Effector CD4-positive, alpha-beta T cell (primary cell): ENCODE measurements around the gene FAM151B.
"Not testable (repeated sequence)": the region's sequence is repeated elsewhere in the genome, so short reads cannot be mapped to it uniquely, and the experiment has no call there.

Experiments used
- DNase-seq: peaks from one replicate; pipeline ENCODE4 v3.0.0-alpha.2; 2020

Gene FAM151B

DNA sequence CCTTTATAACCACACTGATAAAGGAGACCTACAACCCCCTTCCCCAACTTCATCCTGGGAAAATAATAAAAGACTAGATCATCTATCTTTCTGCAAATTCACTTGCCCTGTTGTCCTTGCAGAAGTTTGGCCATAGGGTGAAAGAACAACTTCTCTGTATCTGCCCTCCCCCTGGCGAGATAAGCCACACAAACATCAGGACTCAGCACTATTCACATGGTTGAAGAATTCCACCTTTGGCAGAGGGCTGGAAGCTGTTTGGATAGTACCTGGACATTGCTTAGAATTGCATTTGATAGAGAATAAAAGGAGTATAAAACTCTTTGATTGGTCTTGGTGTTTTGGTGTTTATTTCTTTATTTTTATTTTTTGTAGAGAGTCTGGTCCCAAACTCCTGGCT lies 16.9 kb downstream of the FAM151B start:
- no peak for DNase-seq

DNA sequence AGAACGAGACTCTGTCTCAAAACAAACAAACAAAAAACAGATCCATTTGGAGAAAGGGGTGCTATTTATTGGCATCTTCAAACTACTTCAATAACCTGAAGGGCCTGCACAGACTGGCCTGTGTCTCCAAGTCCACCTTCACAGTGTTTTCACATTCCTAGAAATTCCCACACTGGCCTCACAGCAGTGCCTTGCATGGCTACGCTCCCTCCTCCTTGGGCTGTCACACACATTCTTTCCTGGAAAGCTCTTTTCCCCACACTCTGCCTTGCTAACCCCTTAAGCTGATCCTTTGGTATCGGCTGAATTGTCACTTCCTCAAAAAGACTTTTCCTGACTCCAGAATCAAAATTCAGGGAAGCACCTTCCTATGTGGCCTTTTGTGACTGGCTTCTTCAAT lies 19.8 kb downstream of the FAM151B start:
- no peak for DNase-seq

DNA sequence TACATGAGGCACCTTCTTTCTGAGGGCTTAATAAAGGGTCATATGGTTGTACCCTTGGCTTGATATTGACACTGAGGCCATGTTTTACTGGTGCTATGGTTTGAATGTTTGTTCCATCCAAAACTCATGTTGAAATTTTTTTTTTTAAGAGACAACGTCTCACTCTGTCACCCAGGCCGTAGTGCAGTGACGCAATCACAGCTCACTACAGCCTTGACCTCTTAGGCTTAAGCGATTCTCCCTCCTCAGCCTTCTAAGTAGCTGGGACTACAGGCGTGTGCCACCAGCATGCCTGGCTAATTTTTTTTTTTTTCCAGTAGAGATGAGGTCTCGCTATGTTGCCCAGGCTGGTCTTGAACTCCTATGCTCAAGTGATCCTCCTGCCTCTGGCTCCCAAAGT lies 20.9 kb downstream of the FAM151B start:
- no peak for DNase-seq

DNA sequence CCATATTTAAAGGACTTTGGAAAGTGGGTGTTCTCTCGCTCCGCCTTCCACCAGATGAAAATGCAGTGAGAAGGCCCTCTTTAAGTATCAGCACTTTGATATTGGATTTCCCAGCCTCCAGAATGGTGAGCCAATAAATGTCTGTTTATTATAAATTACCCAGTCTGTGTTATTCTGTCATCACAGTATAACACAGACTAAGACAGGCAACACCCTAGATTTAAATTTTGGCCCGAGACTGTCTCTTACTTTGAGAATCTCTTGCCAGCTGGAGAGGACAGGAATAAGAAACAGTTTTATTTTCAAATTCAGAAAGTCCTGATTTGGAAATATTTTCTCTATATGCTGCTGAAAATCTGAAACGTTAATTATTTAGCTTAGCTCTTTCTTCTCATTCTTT lies 21.5 kb downstream of the FAM151B start:
- no peak for DNase-seq

DNA sequence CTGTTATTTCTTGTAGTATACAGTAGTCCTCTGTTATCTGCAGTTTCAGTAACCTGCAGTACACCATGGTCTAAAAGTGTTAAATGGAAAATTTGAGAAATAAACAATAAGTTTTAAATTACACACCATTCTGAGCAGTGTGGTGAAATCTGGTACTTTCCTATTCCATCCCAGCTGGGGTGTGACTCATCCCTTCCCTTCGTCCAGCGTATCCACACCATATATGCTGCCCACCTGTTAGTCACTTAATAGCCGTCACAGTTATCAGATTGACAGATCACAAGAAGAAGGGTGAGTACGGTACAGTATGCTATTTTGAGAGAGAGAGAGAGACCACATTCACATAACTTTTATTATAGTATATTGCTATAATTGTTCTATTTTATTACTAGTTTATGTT lies 28.9 kb downstream of the FAM151B start:
- no peak for DNase-seq

DNA sequence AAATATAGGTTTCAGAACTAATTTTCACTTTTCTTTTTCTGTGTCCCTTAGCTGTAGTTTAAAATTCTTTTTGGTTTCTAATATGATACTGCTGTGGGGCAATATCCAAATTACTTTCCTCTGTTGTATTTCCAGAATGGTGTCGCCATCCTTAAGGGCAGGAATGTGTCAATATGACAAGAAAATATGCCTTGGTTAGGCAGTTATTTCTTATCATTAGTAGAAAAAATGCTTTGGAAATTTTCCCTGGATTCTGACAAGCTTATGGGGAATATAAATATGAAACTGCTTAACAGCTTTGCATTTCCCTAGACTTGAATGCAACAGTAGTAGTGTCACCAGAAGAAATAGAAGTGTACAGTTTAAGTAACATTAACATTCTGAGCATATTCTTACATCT lies 52.8 kb downstream of the FAM151B start:
- no peak for DNase-seq

DNA sequence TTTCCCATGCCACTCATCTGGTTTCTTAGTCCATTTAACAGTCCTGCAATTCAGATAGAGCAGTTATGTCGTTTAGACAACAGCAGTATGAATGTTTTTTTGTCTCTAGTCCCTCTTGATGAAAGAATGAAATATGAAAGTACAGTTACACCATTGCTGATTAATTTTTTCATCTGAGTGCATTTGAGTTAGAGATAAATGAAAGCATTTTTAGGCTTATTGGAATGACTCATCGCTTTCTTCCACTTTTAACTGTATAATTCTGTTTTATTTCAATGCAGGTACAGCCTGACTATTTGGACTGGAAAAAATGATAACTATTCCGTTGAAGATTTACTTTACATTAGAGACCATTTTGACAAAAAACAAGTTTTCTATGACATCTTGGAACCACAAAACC lies 53.5 kb downstream of the FAM151B start:
- no peak for DNase-seq

DNA sequence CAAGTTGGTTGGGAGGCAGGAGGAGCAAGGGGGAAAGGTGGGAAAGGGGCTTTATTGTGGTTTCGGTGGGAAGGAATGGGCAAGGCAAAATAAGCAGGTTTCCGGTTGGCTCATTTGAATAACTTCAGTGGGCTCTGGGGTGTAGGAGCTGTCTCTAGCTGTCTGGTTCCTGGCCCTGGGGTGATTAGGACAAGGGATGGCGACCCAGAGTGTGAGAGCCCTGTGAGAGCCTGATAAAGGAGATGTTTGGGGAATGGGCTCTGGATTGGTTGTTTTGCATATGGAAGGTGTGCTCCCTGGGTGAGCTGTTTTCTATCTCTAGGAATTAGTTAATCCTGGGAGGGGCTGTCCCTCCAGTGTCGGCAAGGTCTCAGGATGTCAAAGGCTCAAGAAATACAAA lies 66.7 kb downstream of the FAM151B start:
- DNase-seq: no peak

DNA sequence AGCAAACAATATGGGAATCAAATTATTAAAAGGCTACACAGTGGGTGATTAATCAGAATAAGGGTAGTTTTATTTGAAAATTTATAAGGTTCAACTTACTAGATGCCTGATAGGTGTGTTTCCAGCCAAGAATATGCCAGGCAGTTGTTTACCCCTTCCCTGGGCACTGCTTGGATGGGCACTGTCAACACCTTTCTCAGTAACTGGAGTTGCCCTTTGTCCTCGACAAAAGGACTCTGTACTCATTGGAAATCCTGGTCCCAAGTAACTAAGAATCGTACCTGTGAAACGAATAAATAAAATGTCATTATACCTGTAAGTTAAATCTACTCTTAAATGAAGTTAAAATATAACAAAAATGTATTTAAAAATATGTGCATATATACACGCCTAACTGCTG lies 67.2 kb downstream of the FAM151B start:
- DNase-seq: no peak

DNA sequence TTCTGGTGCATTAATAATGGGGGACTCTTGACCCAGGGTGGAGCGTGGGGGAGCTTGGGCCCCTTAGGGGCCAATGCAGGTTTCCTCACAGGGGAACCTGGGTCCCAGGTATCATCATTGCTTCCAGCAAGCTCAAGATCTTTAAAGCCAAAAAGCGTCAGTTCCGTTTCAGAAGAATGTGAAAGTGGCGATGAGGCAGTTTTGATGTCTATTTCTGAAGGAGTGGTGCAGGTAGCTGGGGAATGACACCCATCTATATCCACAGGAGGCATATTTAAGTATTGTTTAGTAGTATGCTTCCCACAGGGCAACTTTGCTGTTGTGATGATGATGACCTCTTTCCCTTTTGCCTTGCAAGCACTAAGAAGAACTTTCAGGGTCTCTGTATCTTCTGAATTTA lies 71.3 kb downstream of the FAM151B start:
- no peak for DNase-seq

DNA sequence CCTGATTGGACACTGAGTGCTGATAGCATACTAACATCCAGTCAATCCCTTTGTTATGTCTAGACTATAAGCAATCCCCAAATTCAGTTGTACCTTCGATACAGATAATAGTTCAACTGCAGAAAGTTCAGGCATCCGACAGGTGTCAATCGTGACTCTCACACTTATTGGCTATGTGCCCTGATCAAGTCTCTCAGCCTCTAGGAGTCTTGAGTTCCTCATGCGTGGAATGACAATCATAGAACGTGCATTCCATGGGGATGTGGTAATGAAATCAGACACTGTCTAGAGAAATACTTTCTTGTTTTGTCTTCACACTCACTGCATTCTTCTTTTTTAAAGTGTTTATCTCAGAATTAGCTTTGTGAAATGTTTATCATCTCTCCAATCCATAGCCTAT lies 77.4 kb downstream of the FAM151B start:
- no peak for DNase-seq

DNA sequence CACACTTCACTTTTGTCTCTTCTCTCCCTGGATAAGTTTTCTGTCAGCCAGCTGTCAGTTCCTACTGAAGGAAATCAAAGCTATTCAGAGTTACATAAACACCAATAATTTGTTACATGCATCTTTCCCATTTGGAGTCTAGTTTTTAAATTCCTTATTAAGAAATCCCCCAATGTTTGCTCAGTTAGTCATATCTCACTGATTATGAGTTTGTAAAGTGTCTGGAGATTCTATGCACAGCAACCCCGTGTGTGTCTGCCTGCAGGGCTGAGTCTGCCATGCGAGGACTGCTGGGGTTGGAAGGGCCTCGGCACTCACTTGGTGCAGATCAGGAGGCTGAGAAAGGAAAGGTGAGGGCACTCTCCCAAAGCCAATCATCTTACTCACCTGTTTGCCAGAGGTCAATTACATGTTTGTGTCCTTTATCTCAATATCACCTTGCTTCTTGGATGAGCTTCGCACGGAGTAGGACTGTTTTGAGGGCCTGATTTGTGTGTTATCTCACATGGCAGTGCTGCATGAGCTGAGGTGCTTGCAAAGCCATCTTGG lies 78.9 kb downstream of the FAM151B start:
- no peak for DNase-seq

DNA sequence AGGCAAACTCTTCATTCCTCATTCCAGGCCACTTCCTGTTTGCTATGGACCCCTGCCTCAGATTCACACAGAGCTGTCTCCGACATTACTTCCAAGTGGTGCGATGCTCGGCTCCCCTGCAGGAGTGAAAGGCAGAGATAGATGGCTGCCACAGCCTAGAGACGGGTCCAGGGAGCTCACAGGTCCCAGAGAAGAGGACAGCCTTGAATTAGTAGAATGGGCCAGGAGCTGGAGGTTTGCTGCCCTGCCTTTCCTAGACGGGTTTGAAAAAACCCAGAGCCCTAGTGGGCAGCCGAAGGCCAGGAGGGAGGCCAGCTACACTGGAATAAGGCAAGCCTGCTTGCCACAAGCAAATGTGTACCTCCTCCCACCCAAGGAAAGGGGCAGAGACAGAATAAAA lies 80.4 kb downstream of the FAM151B start:
- no peak for DNase-seq

DNA sequence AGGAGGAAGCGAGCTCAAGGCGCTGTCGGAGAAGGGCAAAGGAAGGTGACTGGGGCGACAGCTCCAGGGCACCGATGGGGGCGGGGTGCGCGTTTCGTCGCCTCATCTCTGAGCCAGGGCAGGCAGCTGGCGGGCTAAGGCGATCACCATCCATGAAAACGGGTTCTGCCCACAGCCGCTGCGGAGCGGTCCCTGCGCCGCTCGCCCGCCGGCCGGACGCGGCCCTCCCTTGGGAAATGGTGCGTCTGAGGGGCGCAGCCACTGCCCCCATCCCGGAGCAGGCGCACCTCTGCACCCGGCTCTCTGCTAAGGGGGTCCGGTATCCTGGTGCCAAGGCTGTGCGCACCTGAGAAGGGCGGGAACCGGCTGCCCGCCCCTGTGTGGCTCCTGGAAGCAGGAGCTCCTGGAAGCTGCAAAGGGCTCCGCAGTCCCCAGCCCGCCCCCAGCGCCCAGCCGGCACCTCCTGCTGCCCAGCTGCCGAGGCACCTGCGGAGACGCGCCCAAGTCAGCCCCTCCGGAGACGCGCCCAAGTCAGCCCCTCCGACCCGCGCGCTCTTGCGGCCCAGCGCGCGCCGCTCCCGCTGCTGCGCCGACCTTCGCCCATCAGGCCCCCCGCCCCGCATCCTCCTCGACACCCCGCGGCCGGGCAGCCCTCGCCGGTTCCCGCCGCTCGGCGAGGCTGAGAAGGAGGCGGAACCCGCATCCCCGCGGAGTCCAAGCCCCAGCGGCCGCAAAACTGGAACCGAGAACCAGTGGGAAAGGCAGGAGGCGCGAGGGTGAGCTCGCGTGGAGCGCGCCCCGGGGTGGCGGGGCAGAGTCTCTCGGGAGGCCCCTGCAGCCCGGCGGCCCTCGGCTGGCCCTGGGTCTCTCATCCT lies 81.4 kb downstream of the FAM151B start:
- DNase-seq: no peak

DNA sequence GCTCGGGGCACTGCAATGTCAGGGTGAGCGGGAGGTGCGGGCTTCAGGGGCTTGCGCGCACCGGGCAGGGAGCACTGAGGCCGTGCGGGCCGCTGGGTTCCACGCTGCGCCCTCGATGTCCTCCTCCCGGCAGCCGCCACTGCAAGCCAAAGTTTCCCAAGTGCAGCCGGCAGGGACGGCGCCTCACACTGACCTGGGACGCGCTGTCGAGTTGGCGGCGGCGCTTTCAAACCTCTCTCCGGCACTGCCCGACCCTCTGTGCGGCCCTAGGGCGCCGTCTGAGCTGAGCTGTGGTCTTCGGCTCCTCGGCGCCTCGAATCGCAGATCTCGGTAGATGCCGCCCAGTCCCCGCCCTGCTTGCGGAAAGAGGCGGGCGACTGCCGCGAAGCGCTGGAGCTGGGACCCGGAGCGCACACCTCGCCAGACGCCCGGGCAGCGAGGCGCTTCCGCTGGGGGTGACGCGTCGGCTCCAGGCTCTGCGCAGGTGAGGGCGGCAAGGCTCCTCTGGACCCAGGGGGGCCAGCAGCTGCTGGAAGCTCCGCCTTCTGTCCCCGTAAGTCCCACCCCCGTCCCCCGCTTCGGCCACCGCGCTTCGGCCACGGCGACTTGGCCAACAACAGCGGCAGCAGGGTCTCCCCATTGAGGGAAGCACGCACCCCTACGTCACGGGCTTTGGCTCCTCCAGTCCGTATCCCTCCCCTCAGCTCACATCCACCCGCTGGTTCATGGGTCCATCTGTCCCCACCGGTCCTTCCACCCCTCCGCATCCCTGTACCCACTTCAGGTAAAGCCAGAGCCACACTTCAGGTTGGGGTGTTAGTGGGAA lies 82.3 kb downstream of the FAM151B start, which contains the start of gene ANKRD34B:
TSS of gene ANKRD34B (minus strand) at position 320 of the 826 bp plus-strand sequence. CDS start 10,261 bp downstream, outside the sequence.
- no peak for DNase-seq

DNA sequence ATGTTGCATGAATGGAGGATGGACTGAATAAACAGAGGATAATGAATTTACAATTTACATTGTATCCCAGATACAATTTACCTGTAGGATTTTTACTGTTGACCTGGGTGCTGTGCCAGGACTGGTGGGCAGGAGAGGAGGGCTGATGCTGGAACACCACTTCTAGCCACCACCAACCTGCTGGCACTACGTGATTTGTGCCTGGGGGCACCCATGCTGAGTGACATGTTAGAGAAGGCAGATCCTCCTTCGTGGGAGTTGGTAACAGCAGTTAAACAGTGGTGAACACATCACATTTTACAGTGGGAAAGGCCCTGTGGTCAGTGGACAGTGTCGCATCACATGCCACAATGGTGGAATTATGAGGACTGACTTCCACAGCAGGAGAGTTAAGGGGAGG lies 85.2 kb downstream of the FAM151B start:
- DNase-seq: no peak

DNA sequence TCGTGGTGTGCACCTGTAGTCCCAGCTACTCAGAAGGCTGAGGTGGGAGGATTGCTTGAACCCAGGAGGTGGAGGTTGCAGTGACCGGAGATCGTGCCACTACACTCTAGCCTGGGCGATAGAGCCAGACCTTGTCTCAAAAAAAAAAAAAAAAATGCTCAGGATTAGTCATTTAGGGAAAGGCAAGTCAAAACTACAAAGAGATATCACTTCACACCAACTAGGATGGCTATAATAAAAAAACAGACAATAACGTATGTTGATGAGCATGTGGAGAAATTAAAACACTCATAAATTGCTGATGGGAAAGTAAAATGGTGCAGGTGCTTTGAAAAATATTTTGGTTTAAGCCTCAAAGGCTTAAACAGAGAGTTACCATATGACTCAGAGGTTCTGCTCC lies 88.5 kb downstream of the FAM151B start:
- DNase-seq: no peak

DNA sequence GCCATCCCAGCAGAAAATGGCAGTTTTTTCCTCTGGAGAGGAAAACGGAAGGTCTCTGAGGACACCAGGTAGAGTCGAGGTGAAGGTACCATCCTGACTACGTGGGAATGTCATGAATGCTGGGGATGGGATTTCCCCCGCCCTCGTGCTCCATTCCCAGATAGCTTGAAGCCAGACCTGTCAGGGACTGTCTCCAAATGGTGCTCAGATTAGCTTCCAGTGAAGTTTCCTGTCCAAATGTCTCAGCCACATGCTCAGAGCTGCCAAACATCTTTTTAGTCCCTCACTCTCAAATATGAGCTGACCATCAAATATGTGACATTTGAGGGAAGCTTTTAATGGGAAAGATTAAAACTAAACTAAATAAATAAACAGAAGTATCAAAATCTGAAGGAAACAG lies 89.8 kb downstream of the FAM151B start:
- DNase-seq: no peak

DNA sequence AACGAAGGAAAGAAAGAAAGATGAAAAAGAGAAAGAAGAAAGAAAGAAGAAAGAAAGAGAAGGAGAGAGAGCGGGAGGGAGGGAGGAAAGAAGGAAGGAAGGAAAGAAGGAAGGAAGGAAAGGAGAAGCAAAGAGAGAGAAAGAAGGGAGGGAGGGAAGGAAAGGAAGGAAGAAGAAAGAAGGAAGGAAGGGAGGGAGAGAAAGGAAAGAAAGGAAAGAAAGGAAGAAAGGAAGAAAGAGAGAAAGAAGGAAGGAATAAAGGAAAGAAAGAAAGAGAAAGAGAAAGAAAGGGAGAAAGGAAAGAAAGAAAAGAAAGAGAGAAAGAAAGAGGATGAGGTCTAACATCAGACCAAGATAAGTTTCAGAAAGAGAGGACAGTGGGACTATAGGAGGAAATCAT lies 91.2 kb downstream of the FAM151B start:
- no peak for DNase-seq

DNA sequence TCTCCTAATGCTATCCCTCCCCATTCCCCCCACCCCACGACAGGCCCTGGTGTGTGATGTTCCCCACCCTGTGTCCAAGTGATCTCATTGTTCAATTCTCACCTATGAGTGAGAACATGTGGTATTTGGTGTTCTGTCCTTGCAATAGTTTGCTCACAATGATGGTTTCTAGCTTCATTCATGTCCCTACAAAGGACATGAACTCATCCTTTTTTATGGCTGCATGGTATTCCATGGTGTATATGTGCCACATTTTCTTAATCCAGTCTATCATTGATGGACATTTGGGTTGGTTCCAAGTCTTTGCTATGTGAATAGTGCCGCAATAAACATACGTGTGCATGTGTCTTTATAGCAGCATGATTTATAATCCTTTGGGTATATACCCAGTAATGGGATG lies 92.4 kb downstream of the FAM151B start:
- not testable (repeated sequence) for DNase-seq

DNA sequence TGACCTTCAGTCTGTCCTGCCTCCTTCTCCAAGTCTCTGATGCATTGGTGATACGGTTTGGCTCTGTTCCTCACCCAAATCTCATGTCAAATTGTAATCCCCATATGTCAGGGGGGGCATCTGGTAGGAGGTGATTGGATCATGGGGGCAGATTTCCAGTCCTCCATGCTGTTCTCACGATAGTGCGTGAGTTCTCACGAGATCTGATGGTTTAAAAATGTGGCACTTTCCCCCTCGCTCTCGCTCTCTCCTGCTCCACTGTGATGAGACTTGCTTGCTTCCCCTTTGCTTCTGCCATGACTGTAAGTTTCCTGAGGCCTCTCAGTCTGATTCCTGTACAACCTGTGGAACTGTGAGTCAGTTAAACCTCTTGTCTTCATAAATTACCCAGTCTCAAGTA lies 96.9 kb downstream of the FAM151B start:
- DNase-seq: no peak

DNA sequence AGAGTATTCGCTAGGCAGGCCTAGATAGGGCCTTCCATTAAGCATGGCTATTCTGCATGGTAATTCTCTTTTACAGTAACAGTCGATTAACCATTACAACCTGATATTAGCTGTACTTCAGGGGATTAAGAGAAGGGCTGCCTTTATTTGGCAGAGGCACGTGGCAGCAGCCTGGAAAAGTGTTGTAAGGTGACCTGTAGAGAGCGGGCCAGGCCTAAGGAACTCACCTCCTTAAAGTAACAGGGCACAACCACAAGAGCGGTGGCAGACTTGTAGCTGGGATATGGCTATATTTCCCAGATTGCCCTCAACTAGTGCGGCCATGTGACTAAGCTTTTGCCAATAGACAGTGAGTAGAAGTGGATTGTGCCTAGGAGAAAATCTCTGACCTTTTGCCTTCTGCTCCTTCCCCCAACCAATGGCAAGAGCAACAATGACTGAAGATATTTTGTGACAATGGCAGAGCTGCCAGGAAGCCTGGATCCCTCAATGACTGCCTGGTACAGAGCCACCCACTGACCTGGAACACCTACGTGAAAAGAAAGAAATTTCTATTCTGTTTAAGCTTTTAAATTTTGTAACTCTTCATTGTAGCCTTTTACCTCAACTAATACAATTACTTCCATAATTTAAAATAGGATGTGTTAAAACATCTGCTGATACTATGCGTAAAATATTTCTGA lies 101.1 kb downstream of the FAM151B start:
- no peak for DNase-seq

DNA sequence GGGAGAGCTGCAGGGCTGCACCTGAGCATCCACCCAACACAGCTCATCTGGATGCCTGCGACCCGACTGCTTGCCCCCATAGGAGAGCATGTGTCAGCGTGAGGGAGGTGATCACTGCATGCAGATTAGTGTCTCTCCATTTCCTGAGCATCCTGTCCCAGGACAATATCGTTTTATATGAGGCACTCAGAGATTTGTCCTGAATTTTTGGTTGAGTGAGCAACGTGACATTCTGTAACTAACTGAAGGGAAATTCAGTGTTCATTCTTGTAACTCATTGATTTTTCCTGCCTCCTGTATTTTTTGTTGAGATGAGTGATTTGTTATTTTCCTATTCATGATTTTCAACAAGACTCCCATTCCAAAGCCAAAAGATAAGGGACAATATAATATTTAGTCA lies 102.9 kb downstream of the FAM151B start:
- no peak for DNase-seq
